ENCODE measurements around the gene C11orf68. TPM values are rescaled to one million over a fixed set of nuclear protein-coding genes. Genes with fewer than 3 reads are reported as not detected.

Gene C11orf68
- total RNA-seq, 6 donors from 2014 or later, result 11.5 to 42.4 (median 24.3) TPM

DNA sequence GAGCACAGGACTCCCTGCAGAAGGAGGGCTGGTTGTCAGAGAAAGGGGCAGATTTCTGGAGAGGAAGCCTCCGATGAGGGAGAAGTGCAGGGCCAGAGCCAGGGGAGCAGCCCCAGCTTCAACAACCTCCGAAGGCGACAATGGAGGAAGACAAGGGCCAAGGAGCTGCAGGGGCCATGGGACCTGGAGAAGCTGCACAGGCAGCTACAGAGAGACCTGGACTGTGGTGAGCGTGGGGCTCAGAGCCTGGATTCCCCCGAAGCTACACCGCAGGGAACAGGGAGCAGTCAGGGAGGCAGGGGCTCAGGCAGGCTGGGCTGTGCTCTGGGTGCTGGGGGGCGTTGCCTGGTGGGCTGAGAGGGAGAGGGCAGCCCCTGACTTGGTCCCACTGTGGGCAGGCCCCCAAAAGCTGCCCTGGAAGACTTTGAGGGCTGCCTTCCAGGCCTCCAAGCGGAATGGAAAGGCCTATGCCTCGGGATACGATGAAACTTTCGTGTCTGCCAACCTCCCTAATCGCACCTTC, 28.8 kb upstream of the C11orf68 start:
- 74 to 84% methylated on average over 6 to 12 of the region's 12 CpGs for WGBS, 2 donors
- H3K36me3 ChIP-seq, result no peaks in the 10 kb centered on the region
- no peak overlapping the region for H3K27ac ChIP-seq
- ATAC-seq (ENCODE audit: low FRiP score in 2 of 2) (peak in 1 of 2 donors; percentile 54), DNase-seq (no peak)
- no peaks in the 10 kb centered on the region for H3K9me3 ChIP-seq
- no peaks in the 10 kb centered on the region for H3K27me3 ChIP-seq
- TF ChIP-seq POLR2A (IDR thresholded peaks at IDR 0.05), result no peak
- no peaks in the 10 kb centered on the region for H3K4me1 ChIP-seq
- no peak overlapping the region for H3K4me3 ChIP-seq

- Histone ChIP-seq H3K4me3 (no peak overlapping the region), H3K9me3 (no peaks in the 10 kb centered on the region), H3K36me3 (no peaks in the 10 kb centered on the region), H3K27me3 (no peaks in the 10 kb centered on the region), H3K27ac (no peak overlapping the region), H3K4me1 (no peaks in the 10 kb centered on the region)
- no peak for DNase-seq
- TF ChIP-seq POLR2A (IDR thresholded peaks at IDR 0.05) (no peak), POLR2AphosphoS5 (IDR thresholded peaks at IDR 0.05) (no peak), EP300 (IDR thresholded peaks at IDR 0.05) (no peak), CTCF (IDR thresholded peaks at IDR 0.05) (no peak)
- WGBS, 2 donors, result 49 to 78% methylated on average over 10 to 13 of the region's 13 CpGs
- ATAC-seq (ENCODE audit: low FRiP score in 2 of 2), result no peak
Observed at GRCh38 chr11:65947133-65947532, 28.3 kb upstream of the C11orf68 start.

GRCh38 chr11:65946655-65947054, 27.8 kb upstream of the C11orf68 start:
- DNase-seq (no peak), ATAC-seq (ENCODE audit: low FRiP score in 2 of 2) (peak in 1 of 2 donors; percentile 15)
- no peaks in the 10 kb centered on the region for H3K9me3 ChIP-seq
- no peaks in the 10 kb centered on the region for H3K36me3 ChIP-seq
- H3K27ac ChIP-seq, result no peak overlapping the region
- H3K27me3 ChIP-seq, result no peaks in the 10 kb centered on the region
- TF ChIP-seq POLR2AphosphoS5 (IDR thresholded peaks at IDR 0.05) (no peak), POLR2A (IDR thresholded peaks at IDR 0.05) (no peak), CTCF (IDR thresholded peaks at IDR 0.05) (no peak), EP300 (IDR thresholded peaks at IDR 0.05) (no peak)
- WGBS, 2 donors, result 83 to 91% methylated on average over 3 to 4 of the region's 4 CpGs
- no peaks in the 10 kb centered on the region for H3K4me1 ChIP-seq
- no peak overlapping the region for H3K4me3 ChIP-seq

DNA sequence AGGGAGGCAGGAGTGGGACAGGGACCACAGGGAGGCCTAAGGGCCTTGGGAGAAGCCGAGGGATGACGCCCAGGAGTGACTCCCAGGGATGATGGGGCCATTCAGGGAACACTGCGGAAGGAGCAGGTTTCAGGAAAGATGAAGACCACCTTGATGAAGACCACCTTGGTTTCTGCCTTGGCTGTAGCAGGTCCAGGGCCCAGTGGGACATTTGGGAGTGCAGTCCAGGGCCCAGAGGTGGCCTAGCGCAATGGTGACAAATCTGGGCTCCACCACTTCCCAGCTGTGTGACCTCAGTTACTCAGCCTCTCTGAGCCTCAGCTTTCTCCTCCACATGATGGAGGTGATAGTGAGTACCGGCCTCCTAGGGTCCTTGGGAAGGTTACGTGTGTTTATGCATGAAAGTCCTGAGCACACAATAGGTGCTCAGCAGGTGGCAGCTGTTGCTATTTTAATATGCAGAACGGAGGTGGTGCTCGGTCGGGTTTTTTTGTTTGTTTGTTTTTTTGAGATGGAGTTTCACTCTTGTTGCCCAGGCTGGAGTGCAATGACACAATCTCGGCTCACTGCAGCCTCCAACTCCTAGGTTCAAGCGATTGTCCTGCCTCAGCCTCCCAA, 27.2 kb upstream of the C11orf68 start:
- ATAC-seq (ENCODE audit: low FRiP score in 2 of 2) (no peak), DNase-seq (no peak)
- Histone ChIP-seq H3K4me1 (no peaks in the 10 kb centered on the region), H3K27ac (no peak overlapping the region), H3K9me3 (no peaks in the 10 kb centered on the region), H3K4me3 (no peak overlapping the region), H3K27me3 (no peaks in the 10 kb centered on the region), H3K36me3 (no peaks in the 10 kb centered on the region)
- TF ChIP-seq CTCF (IDR thresholded peaks at IDR 0.05) (no peak), EP300 (IDR thresholded peaks at IDR 0.05) (no peak), POLR2AphosphoS5 (IDR thresholded peaks at IDR 0.05) (no peak), POLR2A (IDR thresholded peaks at IDR 0.05) (no peak)
- 88 to 89% methylated on average over 7 to 11 of the region's 11 CpGs for WGBS, 2 donors

DNA sequence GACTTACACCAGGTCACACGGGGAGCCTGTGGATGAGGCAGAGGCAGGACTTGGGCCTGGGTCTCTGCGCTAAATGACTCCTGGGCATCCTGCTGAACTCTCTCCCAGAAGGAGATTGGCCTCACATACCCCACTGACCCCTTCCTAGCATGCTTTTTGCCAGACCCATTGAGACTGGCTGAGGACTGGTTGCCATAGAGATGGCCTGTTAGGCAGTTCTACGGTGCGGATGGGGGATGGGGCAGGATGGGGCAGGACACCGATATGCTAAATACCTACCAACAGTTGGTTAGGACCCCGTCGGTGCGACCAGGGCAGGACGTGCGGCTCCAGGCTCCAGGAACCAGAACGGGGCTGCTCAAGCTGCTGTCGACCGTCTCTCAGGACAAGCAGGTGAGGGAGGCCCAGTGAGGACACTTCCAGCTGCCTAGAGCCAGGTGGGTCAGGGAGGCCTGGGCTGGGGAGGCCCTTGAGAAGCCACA, 26.6 kb upstream of the C11orf68 start, which contains the start of gene TSGA10IP:
Gene TSGA10IP (plus strand): TSS at position 51 of the 482 bp plus-strand sequence. CDS start 196 bp downstream, at position 247.
- Histone ChIP-seq H3K4me3 (no peak within 1 kb of the TSS), H3K36me3 (no peaks in the 10 kb centered on the region), H3K4me1 (no peaks in the 10 kb centered on the region), H3K27ac (no peak within 1 kb of the TSS), H3K9me3 (no peaks in the 10 kb centered on the region), H3K27me3 (no peaks in the 10 kb centered on the region)
- DNase-seq, result no peak
- 81 to 100% methylated on average over 2 to 13 of the region's 13 CpGs for WGBS, 2 donors
- no peak for ATAC-seq (ENCODE audit: low FRiP score in 2 of 2)
- TF ChIP-seq CTCF (IDR thresholded peaks at IDR 0.05), result no peak
- no peak for TF ChIP-seq EP300 (IDR thresholded peaks at IDR 0.05)
- TF ChIP-seq POLR2AphosphoS5 (IDR thresholded peaks at IDR 0.05), result no peak
- TF ChIP-seq POLR2A (IDR thresholded peaks at IDR 0.05), result no peak

Data from upper lobe of left lung (tissue), 6 donors.